Upper lobe of left lung (tissue), 4 donors: ENCODE data around the gene ASPHD1.

Experiments used
- EP300 ChIP-seq, 4 donors: sonication (generic); formaldehyde crosslinking; IDR thresholded peaks; one replicate each; pipeline ENCODE4 v1.5.1; 2017; ENCODE audit warnings: antibody characterized with exemption in 4 of 4, control low read depth in 2 of 4
- TF ChIP-seq, protein P1 (sequence below), 6 experiments: fragments of 450-650 bp in 4 of 6; fragments of 200-600 bp in 2 of 6; sonication (generic) in 2 of 6; IDR thresholded peaks; one replicate each; pipeline ENCODE4 v1.5.1; 2016 to 2019; ENCODE audit warnings: antibody characterized with exemption in 6 of 6

DNA sequence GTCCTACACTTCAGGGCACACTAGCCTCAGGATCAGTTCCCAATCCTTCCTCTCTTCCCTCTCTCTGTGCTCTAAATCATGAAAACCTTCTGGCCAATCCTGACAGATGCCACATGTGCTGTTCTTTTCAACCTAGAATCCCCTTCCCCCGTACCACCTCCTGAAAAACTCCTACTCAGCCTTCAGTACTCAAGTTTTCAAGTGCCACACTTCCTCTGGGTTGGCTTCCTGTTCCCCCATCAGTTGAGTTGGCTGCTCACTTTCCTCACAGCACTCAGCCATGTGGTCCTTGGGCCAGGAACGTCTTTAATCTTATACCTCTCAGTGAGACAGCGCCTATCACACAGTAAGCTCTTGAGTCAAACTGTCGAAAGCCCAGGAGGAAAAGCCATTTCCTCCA, 3.3 kb downstream of the ASPHD1 start:
- TF ChIP-seq, protein P1, sequence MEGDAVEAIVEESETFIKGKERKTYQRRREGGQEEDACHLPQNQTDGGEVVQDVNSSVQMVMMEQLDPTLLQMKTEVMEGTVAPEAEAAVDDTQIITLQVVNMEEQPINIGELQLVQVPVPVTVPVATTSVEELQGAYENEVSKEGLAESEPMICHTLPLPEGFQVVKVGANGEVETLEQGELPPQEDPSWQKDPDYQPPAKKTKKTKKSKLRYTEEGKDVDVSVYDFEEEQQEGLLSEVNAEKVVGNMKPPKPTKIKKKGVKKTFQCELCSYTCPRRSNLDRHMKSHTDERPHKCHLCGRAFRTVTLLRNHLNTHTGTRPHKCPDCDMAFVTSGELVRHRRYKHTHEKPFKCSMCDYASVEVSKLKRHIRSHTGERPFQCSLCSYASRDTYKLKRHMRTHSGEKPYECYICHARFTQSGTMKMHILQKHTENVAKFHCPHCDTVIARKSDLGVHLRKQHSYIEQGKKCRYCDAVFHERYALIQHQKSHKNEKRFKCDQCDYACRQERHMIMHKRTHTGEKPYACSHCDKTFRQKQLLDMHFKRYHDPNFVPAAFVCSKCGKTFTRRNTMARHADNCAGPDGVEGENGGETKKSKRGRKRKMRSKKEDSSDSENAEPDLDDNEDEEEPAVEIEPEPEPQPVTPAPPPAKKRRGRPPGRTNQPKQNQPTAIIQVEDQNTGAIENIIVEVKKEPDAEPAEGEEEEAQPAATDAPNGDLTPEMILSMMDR (IDR thresholded peaks at IDR 0.05), result no peak
- no peak for TF ChIP-seq EP300 (IDR thresholded peaks at IDR 0.05)
